Measurements from ENCODE around the gene TFDP1.

DNA sequence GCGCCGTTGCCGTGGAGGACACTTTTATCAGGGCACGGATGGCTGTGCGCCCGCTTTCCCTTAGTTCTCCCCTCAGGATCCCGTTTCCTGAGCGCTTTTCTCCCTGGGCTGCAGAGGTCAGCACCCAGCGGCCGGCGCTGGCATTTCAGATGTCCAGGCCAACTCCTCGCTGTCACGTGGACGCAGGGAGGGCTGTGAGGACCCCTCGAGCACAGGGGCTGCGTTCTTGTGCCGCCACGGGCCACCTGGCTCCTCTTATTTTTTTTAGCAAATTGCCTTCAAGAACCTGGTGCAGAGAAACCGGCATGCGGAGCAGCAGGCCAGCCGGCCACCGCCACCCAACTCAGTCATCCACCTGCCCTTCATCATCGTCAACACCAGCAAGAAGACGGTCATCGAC lies 51.2 kb downstream of the TFDP1 start:
- TF ChIP-seq, protein P1, sequence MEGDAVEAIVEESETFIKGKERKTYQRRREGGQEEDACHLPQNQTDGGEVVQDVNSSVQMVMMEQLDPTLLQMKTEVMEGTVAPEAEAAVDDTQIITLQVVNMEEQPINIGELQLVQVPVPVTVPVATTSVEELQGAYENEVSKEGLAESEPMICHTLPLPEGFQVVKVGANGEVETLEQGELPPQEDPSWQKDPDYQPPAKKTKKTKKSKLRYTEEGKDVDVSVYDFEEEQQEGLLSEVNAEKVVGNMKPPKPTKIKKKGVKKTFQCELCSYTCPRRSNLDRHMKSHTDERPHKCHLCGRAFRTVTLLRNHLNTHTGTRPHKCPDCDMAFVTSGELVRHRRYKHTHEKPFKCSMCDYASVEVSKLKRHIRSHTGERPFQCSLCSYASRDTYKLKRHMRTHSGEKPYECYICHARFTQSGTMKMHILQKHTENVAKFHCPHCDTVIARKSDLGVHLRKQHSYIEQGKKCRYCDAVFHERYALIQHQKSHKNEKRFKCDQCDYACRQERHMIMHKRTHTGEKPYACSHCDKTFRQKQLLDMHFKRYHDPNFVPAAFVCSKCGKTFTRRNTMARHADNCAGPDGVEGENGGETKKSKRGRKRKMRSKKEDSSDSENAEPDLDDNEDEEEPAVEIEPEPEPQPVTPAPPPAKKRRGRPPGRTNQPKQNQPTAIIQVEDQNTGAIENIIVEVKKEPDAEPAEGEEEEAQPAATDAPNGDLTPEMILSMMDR (IDR thresholded peaks at IDR 0.05): no peak
- no peak for TF ChIP-seq EP300 (IDR thresholded peaks at IDR 0.05)
